Gastroesophageal sphincter (tissue), 4 donors: Measurements from ENCODE around the gene LY9. TPM values are rescaled to one million over a fixed set of nuclear protein-coding genes. Genes with fewer than 3 reads are reported as not detected.

Experiments
- ATAC-seq: fragments of 150-250 bp; one replicate; pipeline ENCODE4 v1.9.1; 2016; ENCODE audit warnings: mild to moderate bottlenecking, moderate library complexity
- H3K27ac ChIP-seq, 4 donors: fragments of 200-600 bp; sonication (generic) in 3 of 4; 1 replicate in 3 of 4; 2 replicates in 1 of 4; pipeline ENCODE4 v1.5.1; 2016 to 2019
- H3K27me3 ChIP-seq: fragments of 200-600 bp; sonication (generic); one replicate; pipeline ENCODE4 v1.5.1; 2019
- H3K36me3 ChIP-seq, 2 donors: fragments of 200-600 bp; sonication (generic); one replicate each; pipeline ENCODE4 v1.5.1; 2019; ENCODE audit warnings: control low read depth in 1 of 2
- H3K4me1 ChIP-seq, 3 donors: fragments of 200-600 bp; sonication (generic); 1 replicate in 2 of 3; 2 replicates in 1 of 3; pipeline ENCODE4 v1.5.1; 2016 to 2019; ENCODE audit warnings: control low read depth in 2 of 3
- H3K4me3 ChIP-seq, 2 donors: fragments of 200-600 bp; sonication (generic); one replicate each; pipeline ENCODE4 v1.5.1; 2019; ENCODE audit warnings: mild to moderate bottlenecking in 1 of 2, moderate library complexity in 1 of 2
- H3K9me3 ChIP-seq, 3 donors: fragments of 200-600 bp; sonication (generic); one replicate each; pipeline ENCODE4 v1.5.1; 2017 to 2019; ENCODE audit warnings: control low read depth in 2 of 3
- CTCF ChIP-seq, 4 experiments: fragments of 200-600 bp in 2 of 4; fragments of 450-650 bp in 2 of 4; sonication (generic) in 1 of 4; IDR thresholded peaks; one replicate each; pipeline ENCODE4 v1.5.1; 2017 to 2019; ENCODE audit warnings: antibody characterized with exemption in 4 of 4, mild to moderate bottlenecking in 2 of 4, moderate library complexity in 2 of 4
- EP300 ChIP-seq: sonication (generic); formaldehyde crosslinking; IDR thresholded peaks from one replicate; pipeline ENCODE4 v1.6.1; 2017; ENCODE audit warnings: antibody characterized with exemption, mild to moderate bottlenecking
- POLR2A ChIP-seq, 2 donors: fragments of 450-650 bp; IDR thresholded peaks; one replicate each; pipeline ENCODE4 v1.6.1; 2017; ENCODE audit warnings: antibody characterized with exemption in 2 of 2, mild to moderate bottlenecking in 2 of 2, moderate library complexity in 1 of 2
- POLR2AphosphoS5 ChIP-seq: sonication (generic); formaldehyde crosslinking; IDR thresholded peaks from one replicate; pipeline ENCODE4 v1.6.1; 2017; ENCODE audit warnings: antibody characterized with exemption
- WGBS, 2 donors: methylation state at CpG; one replicate each; pipeline ENCODE4 v1.1.5; 2018; ENCODE audit warnings: low coverage in 1 of 2; 5-methylcytosine and 5-hydroxymethylcytosine counted together
- total RNA-seq, 4 donors: library from RNA; depleted of rRNA; stranded (reverse); fragments of >200 nt; gene quantifications; one replicate each; pipeline ENCODE4 v1.1.0, GENCODE V29; 2016

LY9 gene
- total RNA-seq, 4 donors from 2014 or later = 0.27 to 2.4 (median 0.62) TPM; not detected in 1

- WGBS, 2 donors = 60 to 71% methylated on average over 1 of the region's 2 CpGs
- Histone ChIP-seq H3K4me3 (no peak overlapping the region), H3K27me3 (peaks cover 7% of the 10 kb centered on the region), H3K27ac (no peak overlapping the region), H3K4me1 (no peaks in the 10 kb centered on the region), H3K9me3 (no peaks in the 10 kb centered on the region), H3K36me3 (no peaks in the 10 kb centered on the region)
- ATAC-seq = no peak
- TF ChIP-seq EP300 = no peak
Measured at GRCh38 chr1:160750608-160751007, 45.4 kb upstream of the LY9 start.

- no peak for ATAC-seq
- TF ChIP-seq EP300 = no peak
- no peak for TF ChIP-seq POLR2AphosphoS5
- no peak for TF ChIP-seq CTCF (IDR thresholded peaks at IDR 0.05)
- TF ChIP-seq POLR2A (IDR thresholded peaks at IDR 0.05) = no peak
- WGBS, 2 donors = 64 to 79% methylated on average over 3 of the region's 3 CpGs
- Histone ChIP-seq H3K27ac (no peak overlapping the region), H3K4me1 (no peaks in the 10 kb centered on the region), H3K9me3 (no peaks in the 10 kb centered on the region), H3K27me3 (peaks cover 7% of the 10 kb centered on the region), H3K36me3 (no peaks in the 10 kb centered on the region), H3K4me3 (no peak overlapping the region)
Measured at GRCh38 chr1:160752406-160752805, 43.6 kb upstream of the LY9 start.

GRCh38 chr1:160752924-160753323, 43.0 kb upstream of the LY9 start:
- Histone ChIP-seq H3K27me3 (peaks cover 7% of the 10 kb centered on the region), H3K4me1 (no peaks in the 10 kb centered on the region), H3K4me3 (no peak overlapping the region), H3K9me3 (no peaks in the 10 kb centered on the region), H3K27ac (no peak overlapping the region), H3K36me3 (no peaks in the 10 kb centered on the region)
- WGBS, 2 donors = 32 to 52% methylated on average over 2 to 5 of the region's 5 CpGs
- no peak for TF ChIP-seq CTCF (IDR thresholded peaks at IDR 0.05)
- no peak for TF ChIP-seq EP300
- TF ChIP-seq POLR2AphosphoS5 = no peak
- no peak for TF ChIP-seq POLR2A (IDR thresholded peaks at IDR 0.05)
- ATAC-seq = no peak

- H3K27ac ChIP-seq = no peak overlapping the region
- ATAC-seq = no peak
- H3K9me3 ChIP-seq = no peaks in the 10 kb centered on the region
- H3K27me3 ChIP-seq = peaks cover 7% of the 10 kb centered on the region
- H3K4me3 ChIP-seq = no peak overlapping the region
- no peaks in the 10 kb centered on the region for H3K4me1 ChIP-seq
- H3K36me3 ChIP-seq = no peaks in the 10 kb centered on the region
- TF ChIP-seq POLR2AphosphoS5 (no peak), POLR2A (IDR thresholded peaks at IDR 0.05) (no peak), CTCF (IDR thresholded peaks at IDR 0.05) (no peak), EP300 (no peak)
Measured at GRCh38 chr1:160753594-160753993, 42.4 kb upstream of the LY9 start.

GRCh38 chr1:160755461-160755860, 40.5 kb upstream of the LY9 start:
- no peaks in the 10 kb centered on the region for H3K4me1 ChIP-seq
- no peak overlapping the region for H3K27ac ChIP-seq
- H3K27me3 ChIP-seq = peaks cover 6% of the 10 kb centered on the region
- no peak for TF ChIP-seq POLR2A (IDR thresholded peaks at IDR 0.05)
- TF ChIP-seq CTCF (IDR thresholded peaks at IDR 0.05) = no peak
- no peak for TF ChIP-seq POLR2AphosphoS5
- no peak for TF ChIP-seq EP300
- WGBS, 2 donors = 90% methylated on average over 1 of the region's 2 CpGs; no CpG with 5 or more reads in 1 of the 2 donors
- no peaks in the 10 kb centered on the region for H3K36me3 ChIP-seq
- no peaks in the 10 kb centered on the region for H3K9me3 ChIP-seq
- no peak overlapping the region for H3K4me3 ChIP-seq
- ATAC-seq = no peak
